HCT116 (cell line): Measurements from ENCODE around the gene PTGIS. TPM values are rescaled to one million over a fixed set of nuclear protein-coding genes. Genes with fewer than 3 reads are reported as not detected.

Experiments used
- ATAC-seq: fragments of 200-7000 bp; cut with Tn5 transposase; 2 replicates; pipeline ENCODE4 v1.9.1; 2020; ENCODE audit warnings: mild to moderate bottlenecking, moderate library complexity
- BruUV-seq: library from RNA; stranded (reverse); fragments of 400-500 nt; replicated peaks from 2 replicates; lab custom pipeline; 2021; lab: Mats Ljungman, UMichigan
- CTCF ChIA-PET: fragments of 300-600 bp; sonication (Branson Sonifier 250); formaldehyde crosslinking; loops from one replicate; lab custom pipeline; 2021; ENCODE audit warnings: antibody characterized with exemption; lab: Charles Lee
- POLR2A ChIA-PET: fragments of 300-600, 350-600 bp; sonication (Branson Sonifier 250); formaldehyde crosslinking; loops from one replicate; lab custom pipeline; 2021; ENCODE audit warnings: antibody characterized with exemption; lab: Charles Lee
- RAD21 ChIA-PET, 2 experiments: fragments of 300-600 bp; sonication (Branson Sonifier 250); formaldehyde crosslinking; loops; one replicate each; lab custom pipeline; 2023; ENCODE audit warnings: low total read pairs in 2 of 2; ENCODE audit not compliant: uncharacterized antibody in 2 of 2, unreplicated experiment in 2 of 2, low non-redundant PET in 1 of 2; lab: Charles Lee
- DNase-seq: peaks from one replicate; pipeline ENCODE4 v3.0.0-alpha.2; 2010; ENCODE audit warnings: low read depth, low spot score
- H2AFZ ChIP-seq: fragments of 200-600 bp; shearing (Covaris generic), sonication (generic); 2 replicates; pipeline ENCODE4 v1.6.1; 2017; ENCODE audit warnings: low read depth, mixed run types, mixed read lengths, antibody characterized with exemption, low read length; ENCODE audit not compliant: poor library complexity, severe bottlenecking
- H3K27ac ChIP-seq: 2 replicates; pipeline ENCODE4 v1.5.1; 2012; ENCODE audit warnings: low read depth, low read length
- H3K27me3 ChIP-seq: fragments of 200-600 bp; sonication (generic); 2 replicates; pipeline ENCODE4 v1.6.1; 2016; ENCODE audit warnings: mixed run types, low read length, mixed read lengths; ENCODE audit not compliant: insufficient read depth
- H3K36me3 ChIP-seq, 2 experiments: fragments of 200-500 bp in 1 of 2; fragments of 200-600 bp in 1 of 2; sonication (Bioruptor generic) in 1 of 2; sonication (generic) in 1 of 2; 2 replicates each; pipeline versions ENCODE4 v1.5.1 to v1.6.1; 2014 to 2016; ENCODE audit warnings: low read length in 2 of 2, inconsistent platforms in 1 of 2, mixed read lengths in 1 of 2, mixed run types in 1 of 2; ENCODE audit not compliant: insufficient read depth in 2 of 2, control insufficient read depth in 1 of 2
- H3K4me1 ChIP-seq, 2 experiments: fragments of 200-600 bp in 1 of 2; sonication (generic) in 1 of 2; 2 replicates each; pipeline versions ENCODE4 v1.5.1 to v1.6.1; 2012 to 2017; ENCODE audit warnings: low read length in 2 of 2, inconsistent platforms in 1 of 2, mild to moderate bottlenecking in 1 of 2, mixed read lengths in 1 of 2, mixed run types in 1 of 2, moderate library complexity in 1 of 2; ENCODE audit not compliant: insufficient read depth in 2 of 2, control insufficient read depth in 1 of 2
- H3K4me2 ChIP-seq: fragments of 200-600 bp; sonication (generic); 2 replicates; pipeline ENCODE4 v1.6.1; 2017; ENCODE audit warnings: mixed run types, low read length, mixed read lengths
- H3K4me3 ChIP-seq, 2 experiments: fragments of 200-600 bp in 1 of 2; sonication (generic) in 1 of 2; replicated peaks in 1 of 2; 2 replicates each; pipeline ENCODE4 v1.5.1; 2011 to 2016; ENCODE audit warnings: low read length in 2 of 2, control low read depth in 1 of 2, low read depth in 1 of 2, mild to moderate bottlenecking in 1 of 2, mixed read lengths in 1 of 2, mixed run types in 1 of 2
- H3K79me2 ChIP-seq: fragments of 200-600 bp; sonication (generic); 2 replicates; pipeline ENCODE4 v1.6.1; 2017; ENCODE audit warnings: mild to moderate bottlenecking, mixed run types, low read length, moderate library complexity, mixed read lengths; ENCODE audit not compliant: insufficient read depth
- H3K9ac ChIP-seq: fragments of 200-600 bp; sonication (generic); 2 replicates; pipeline ENCODE4 v1.6.1; 2016; ENCODE audit warnings: low read length, mixed read lengths
- H3K9me2 ChIP-seq: fragments of 200-600 bp; sonication (generic), shearing (Covaris generic); 2 replicates; pipeline ENCODE4 v1.6.1; 2017; ENCODE audit warnings: mixed run types, mild to moderate bottlenecking, moderate library complexity; ENCODE audit not compliant: insufficient read depth
- H3K9me3 ChIP-seq, 2 experiments: fragments of 200-500 bp in 1 of 2; fragments of 200-600 bp in 1 of 2; sonication (Bioruptor generic) in 1 of 2; sonication (generic) in 1 of 2; 2 replicates each; pipeline ENCODE4 v1.6.1; 2014 to 2017; ENCODE audit warnings: low read length in 2 of 2, mixed read lengths in 2 of 2, inconsistent platforms in 1 of 2, low read depth in 1 of 2, mild to moderate bottlenecking in 1 of 2, mixed run types in 1 of 2, moderate library complexity in 1 of 2; ENCODE audit not compliant: control insufficient read depth in 1 of 2, insufficient read depth in 1 of 2
- H4K20me1 ChIP-seq: fragments of 200-600 bp; sonication (generic), shearing (Covaris generic); 2 replicates; pipeline ENCODE4 v1.6.1; 2017; ENCODE audit warnings: mixed run types, mild to moderate bottlenecking, moderate library complexity; ENCODE audit not compliant: insufficient read depth
- ATF3 ChIP-seq: IDR thresholded peaks from 2 replicates; pipeline ENCODE4 v1.6.1; 2012
- CBX3 ChIP-seq: IDR thresholded peaks from 2 replicates; pipeline ENCODE4 v1.6.1; 2012; ENCODE audit warnings: low read depth
- CEBPB ChIP-seq: IDR thresholded peaks from 2 replicates; pipeline ENCODE4 v1.6.1; 2012; ENCODE audit warnings: low read depth
- CTCF ChIP-seq, 3 experiments: fragments of 200-600 bp in 1 of 3; sonication (generic) in 1 of 3; IDR thresholded peaks in 2 of 3; conservative IDR thresholded peaks in 1 of 3; 2 replicates each; pipeline ENCODE4 v1.5.1; 2012 to 2017; ENCODE audit warnings: low read depth in 2 of 3, low read length in 2 of 3, antibody characterized with exemption in 1 of 3, borderline replicate concordance in 1 of 3, control low read depth in 1 of 3, mild to moderate bottlenecking in 1 of 3, mixed read lengths in 1 of 3, mixed run types in 1 of 3, moderate library complexity in 1 of 3; ENCODE audit not compliant: insufficient read depth in 1 of 3
- EGR1 ChIP-seq: IDR thresholded peaks from 2 replicates; pipeline ENCODE4 v1.6.1; 2012; ENCODE audit warnings: low read depth
- ELF1 ChIP-seq: IDR thresholded peaks from 2 replicates; pipeline ENCODE4 v1.6.1; 2012; ENCODE audit warnings: low read depth, borderline replicate concordance
- EZH2 ChIP-seq: fragments of 200-600 bp; sonication (generic); IDR thresholded peaks from 2 replicates; pipeline ENCODE4 v1.6.1; 2017; ENCODE audit warnings: antibody characterized with exemption, mixed run types
- EZH2phosphoT487 ChIP-seq: fragments of 200-600 bp; IDR thresholded peaks from 2 replicates; pipeline ENCODE4 v1.6.1; 2018; ENCODE audit warnings: antibody characterized with exemption, borderline replicate concordance
- FOSL1 ChIP-seq: IDR thresholded peaks from 2 replicates; pipeline ENCODE4 v1.6.1; 2012; ENCODE audit warnings: low read depth
- JUND ChIP-seq: IDR thresholded peaks from 2 replicates; pipeline ENCODE4 v1.6.1; 2012
- POLR2A ChIP-seq: IDR thresholded peaks from 2 replicates; pipeline ENCODE4 v1.7.0; 2011; ENCODE audit warnings: borderline replicate concordance; ENCODE audit not compliant: insufficient read depth, insufficient read length; ENCODE audit errors: extremely low read depth
- POLR2AphosphoS5 ChIP-seq: IDR thresholded peaks from 2 replicates; pipeline ENCODE4 v1.6.1; 2011; ENCODE audit warnings: mild to moderate bottlenecking, low read depth, low read length, moderate library complexity
- RAD21 ChIP-seq: IDR thresholded peaks from 2 replicates; pipeline ENCODE4 v1.6.1; 2012; ENCODE audit warnings: low read depth, mild to moderate bottlenecking
- SIN3A ChIP-seq: IDR thresholded peaks from 2 replicates; pipeline ENCODE4 v1.6.1; 2012; ENCODE audit warnings: low read depth
- SP1 ChIP-seq: IDR thresholded peaks from 2 replicates; pipeline ENCODE4 v1.6.1; 2012; ENCODE audit warnings: low read depth
- ZFX ChIP-seq: fragments of 450-650 bp; IDR thresholded peaks from 2 replicates; pipeline ENCODE4 v1.6.1; 2017
- ZNF274 ChIP-seq: fragments of 200-500 bp; sonication (Bioruptor generic); IDR thresholded peaks from 2 replicates; pipeline ENCODE4 v1.6.1; 2014; ENCODE audit warnings: mild to moderate bottlenecking, low read depth, low read length, inconsistent platforms
- intact Hi-C: fragments of 100-400 bp; cut with micrococcal nuclease; formaldehyde crosslinking; loops from 2 replicates; pipeline ENCODE4 v1.10.0; 2022
- total RNA-seq: library from RNA; stranded (reverse); gene quantifications from one replicate; pipeline ENCODE4 v1.2.1, GENCODE V29; 2021; ENCODE audit not compliant: unreplicated experiment
- TF ChIP-seq, protein P1 (sequence below): IDR thresholded peaks from 2 replicates; pipeline ENCODE4 v1.6.1; 2012

The PTGIS gene
- total RNA-seq, 1 experiment from 2014 or later, result 0.25 TPM

DNA sequence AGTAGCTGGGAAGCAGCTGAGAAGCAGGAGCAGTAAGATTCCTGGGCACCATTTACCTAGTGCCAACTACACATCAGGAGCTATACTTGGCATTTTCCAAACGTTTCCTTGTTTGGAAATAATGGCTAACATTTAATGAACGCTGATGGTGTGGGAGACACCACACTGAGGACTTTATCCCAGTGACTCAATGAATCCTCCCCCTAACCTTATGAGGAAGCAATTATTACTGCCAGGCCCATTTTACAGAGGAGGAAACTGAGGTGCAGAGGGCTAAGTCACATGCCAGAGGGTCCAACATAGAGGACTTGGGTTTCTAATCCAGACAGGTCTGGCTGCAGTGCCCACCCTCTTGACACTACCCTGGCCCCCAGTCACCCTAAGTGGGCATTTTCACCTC lies 6.1 kb downstream of the PTGIS start:
- DNase-seq (no peak), ATAC-seq (no peak)
- peak overlapping the region; percentile 27 for H3K9ac ChIP-seq
- no peaks in the 10 kb centered on the region for H3K9me3 ChIP-seq
- H3K4me1 ChIP-seq, result peaks cover 25 to 35% of the 10 kb centered on the region in 2 experiments
- no TSS peak for BruUV-seq
- H3K36me3 ChIP-seq, result no peaks in the 10 kb centered on the region
- ChIA-PET POLR2A (no interaction called here), CTCF (interaction anchor here (0.9 kb wide), 1 partner anchor 48 kb away, joined by 3 read pairs; no protein-coding TSS in a partner anchor), RAD21 (no interaction called here)
- peak overlapping the region; percentile 9; the same call in 1 of the 2 replicates for H3K27ac ChIP-seq
- H3K4me2 ChIP-seq, result peak overlapping the region; percentile 69
- H3K27me3 ChIP-seq, result no peaks in the 10 kb centered on the region
- TF ChIP-seq SP1, result no peak
- no peak for TF ChIP-seq ELF1
- no peak for TF ChIP-seq EZH2
- TF ChIP-seq POLR2AphosphoS5, result no peak
- no peak for TF ChIP-seq CTCF (IDR thresholded peaks at IDR 0.05 in 2 of 3, conservative IDR thresholded peaks at IDR 0.05 in 1 of 3; ENCODE audit: borderline replicate concordance in 1 of 3, insufficient read depth in 1 of 3, low read depth in 2 of 3, low read length in 2 of 3)
- TF ChIP-seq RAD21, result no peak
- TF ChIP-seq CBX3, result no peak
- no peak for TF ChIP-seq FOSL1
- no peak for TF ChIP-seq ZNF274
- no peak for TF ChIP-seq ATF3
- TF ChIP-seq CEBPB, result no peak
- TF ChIP-seq, protein P1, sequence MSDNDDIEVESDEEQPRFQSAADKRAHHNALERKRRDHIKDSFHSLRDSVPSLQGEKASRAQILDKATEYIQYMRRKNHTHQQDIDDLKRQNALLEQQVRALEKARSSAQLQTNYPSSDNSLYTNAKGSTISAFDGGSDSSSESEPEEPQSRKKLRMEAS, result no peak
- TF ChIP-seq EGR1, result no peak
- no peak for TF ChIP-seq POLR2A
- TF ChIP-seq EZH2phosphoT487, result no peak
- no peak for TF ChIP-seq JUND
- TF ChIP-seq SIN3A, result no peak
- TF ChIP-seq ZFX, result no peak
- peak overlapping the region in 1 of 2 experiments; percentile 19; a peak in 1 of 4 replicates for H3K4me3 ChIP-seq
- no peaks in the 10 kb centered on the region for H3K9me2 ChIP-seq
- no peak overlapping the region for H2AFZ ChIP-seq
- no peaks in the 10 kb centered on the region for H4K20me1 ChIP-seq
- no peaks in the 10 kb centered on the region for H3K79me2 ChIP-seq
- intact Hi-C loops, result no loop called here
